ENCODE results near the gene DPP6.
"Not testable (repeated sequence)": the region's sequence is repeated elsewhere in the genome, so short reads cannot be mapped to it uniquely, and the experiment has no call there.

Gene DPP6

GRCh38 chr7:154078523-154078922 lies 26.3 kb downstream of the DPP6 start:
- DNase-seq: not testable (repeated sequence)

DNA sequence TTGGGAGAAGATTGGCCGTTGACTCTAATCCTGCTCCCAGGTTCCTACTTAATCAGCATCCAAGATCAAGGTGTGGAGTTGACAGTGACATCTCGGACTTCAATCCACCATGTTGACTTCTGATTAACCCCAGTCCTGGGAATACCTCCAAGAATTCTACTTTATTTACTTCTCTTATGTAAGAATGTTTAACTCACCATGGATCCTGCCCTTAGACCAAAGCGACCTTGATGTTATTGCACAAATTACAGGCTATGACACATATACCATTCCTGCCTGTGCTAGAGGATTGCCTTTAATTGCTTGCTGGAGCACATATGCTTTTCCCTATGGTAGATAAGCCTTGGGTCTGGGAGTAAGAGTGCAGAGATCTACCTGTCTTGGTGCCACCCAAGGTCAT lies 28.1 kb downstream of the DPP6 start:
- not testable (repeated sequence) for DNase-seq

DNA sequence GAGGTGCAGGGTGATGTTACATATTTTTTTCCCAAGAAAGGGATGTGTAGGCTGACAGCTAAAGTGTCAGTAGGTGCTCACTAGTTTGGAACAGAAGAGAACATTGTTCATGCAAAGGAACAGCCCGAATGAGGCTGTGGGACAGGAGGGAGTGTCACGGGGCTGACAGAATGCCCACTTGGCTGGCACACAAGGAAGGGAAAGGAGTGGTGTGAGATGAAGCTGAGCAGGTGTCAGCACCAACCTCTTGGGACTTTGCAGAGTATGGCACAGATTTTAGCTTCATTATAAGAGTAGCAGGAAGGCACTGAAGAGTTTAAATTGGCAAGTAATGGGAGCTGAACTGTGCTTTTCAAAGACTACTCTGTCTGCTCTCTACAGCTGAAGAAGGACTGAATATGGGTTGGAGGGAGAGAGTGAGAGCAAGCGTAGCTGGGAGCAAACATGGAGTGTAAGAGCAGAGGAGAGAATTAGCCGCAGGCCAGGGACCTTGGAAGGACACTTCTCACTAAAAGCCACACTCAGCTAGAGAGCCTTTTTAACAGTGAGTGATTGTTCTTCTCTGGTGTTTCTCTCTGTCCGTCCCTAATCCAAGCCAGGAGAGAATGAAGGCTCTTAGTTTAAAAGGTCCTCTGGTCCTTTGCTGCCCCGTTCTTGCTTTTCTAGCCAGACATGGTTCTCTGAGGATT lies 35.0 kb downstream of the DPP6 start:
- DNase-seq: not testable (repeated sequence)

DNA sequence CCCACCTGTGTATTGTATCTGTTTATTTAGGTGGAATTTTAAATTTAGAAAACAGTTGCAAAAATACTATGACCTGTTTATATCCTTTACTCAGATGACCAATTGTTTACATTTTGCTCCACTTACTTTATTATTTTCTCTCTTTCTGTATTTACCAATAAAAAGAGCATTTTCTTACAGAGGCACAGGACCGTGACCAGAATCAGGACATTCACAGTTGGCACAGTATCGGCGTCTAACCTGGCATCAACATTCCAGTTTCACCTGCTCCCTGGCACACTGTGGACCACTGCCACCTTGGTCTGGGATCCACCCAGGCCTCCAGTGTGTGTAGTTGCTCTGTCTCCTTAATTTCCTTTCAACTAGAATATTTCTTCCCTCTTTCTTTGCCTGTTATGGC lies 39.9 kb downstream of the DPP6 start:
- DNase-seq: not testable (repeated sequence)

DNA sequence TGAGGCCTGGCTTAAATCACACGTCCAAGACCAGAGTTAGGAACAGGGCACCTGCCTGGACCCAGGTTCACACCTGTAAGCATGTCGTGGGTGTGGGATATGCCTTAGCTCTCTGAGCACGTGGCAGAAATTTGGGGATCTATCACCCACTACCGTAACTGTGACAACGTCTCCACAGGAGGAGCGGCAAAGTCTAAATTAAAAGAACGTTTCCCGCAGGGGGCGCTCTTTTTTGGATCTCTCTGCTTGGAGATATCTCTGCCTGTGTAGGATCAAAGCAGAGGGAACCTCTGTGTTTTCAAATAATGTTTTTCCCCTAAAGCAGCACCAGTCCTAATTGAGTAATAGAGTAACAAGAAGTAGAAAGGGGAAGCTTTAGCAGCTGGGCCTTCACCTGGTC lies 43.0 kb downstream of the DPP6 start:
- not testable (repeated sequence) for DNase-seq

DNA sequence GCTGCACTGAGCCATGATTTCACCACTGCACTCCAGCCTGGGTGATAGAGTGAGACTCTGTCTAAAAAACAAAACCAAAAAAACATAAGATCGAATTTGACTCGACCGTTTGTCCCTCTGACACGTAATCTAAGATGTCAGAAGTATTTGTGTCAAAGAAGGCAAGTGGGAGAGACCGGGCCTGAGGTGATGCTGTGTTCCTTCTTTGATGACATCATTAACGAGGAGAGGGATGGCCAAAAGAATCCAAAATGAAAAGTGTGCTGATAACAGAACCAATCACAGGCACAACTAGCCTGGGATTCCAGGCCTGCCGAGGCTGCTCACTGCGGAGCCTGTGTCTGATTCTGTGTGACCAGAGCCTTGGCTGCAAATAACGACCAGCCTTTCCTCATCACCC lies 52.9 kb downstream of the DPP6 start:
- DNase-seq: not testable (repeated sequence)

GRCh38 chr7:154109615-154110014 lies 57.4 kb downstream of the DPP6 start:
- DNase-seq: not testable (repeated sequence)

- DNase-seq: not testable (repeated sequence)
Observed at GRCh38 chr7:154113732-154114351, 61.6 kb downstream of the DPP6 start.

DNA sequence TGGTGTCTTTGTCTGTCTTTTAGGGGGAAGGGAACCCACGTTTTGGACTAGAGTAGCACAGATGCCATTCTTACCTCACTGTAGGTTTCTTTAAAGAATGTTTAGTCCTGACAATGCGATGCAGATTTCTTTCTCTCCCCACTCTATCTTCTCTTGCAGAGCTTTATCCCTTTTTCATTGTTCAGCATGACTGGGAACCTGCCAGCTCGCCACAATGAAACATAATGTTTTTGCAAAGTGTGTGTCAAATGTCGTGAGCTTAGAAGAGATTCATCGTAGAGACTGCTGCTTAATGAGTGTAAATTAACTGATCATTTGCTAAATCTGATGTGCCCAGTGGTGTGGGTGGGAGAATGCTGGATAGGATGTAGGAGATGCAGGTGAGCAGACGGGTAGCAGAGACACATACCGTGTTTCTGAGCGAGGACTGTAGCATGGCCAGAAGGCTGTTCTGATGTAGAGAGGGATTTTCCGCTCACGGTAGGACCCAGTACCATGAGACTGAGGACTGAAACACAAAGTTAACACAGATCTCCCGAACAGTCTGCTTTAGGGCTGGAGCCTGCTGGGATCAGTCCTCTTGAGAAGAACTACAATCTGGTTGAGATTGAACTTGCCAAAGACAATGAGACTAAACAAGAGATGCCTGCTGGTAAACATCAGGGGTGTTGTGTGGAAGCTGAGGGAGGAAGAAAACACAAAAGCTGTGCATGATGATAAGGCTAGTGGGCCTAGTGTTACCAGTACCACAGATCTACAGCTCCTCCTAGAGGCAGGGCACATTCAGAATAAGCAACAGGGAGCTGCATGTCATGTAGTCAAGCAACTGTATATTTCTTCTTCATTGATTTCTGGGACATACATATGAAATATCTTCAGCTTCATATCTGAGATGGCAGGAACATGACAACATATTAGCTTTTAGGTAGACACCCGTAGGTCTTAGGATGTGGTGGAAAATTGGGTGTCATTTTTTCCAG lies 65.5 kb downstream of the DPP6 start:
- DNase-seq: not testable (repeated sequence)

DNA sequence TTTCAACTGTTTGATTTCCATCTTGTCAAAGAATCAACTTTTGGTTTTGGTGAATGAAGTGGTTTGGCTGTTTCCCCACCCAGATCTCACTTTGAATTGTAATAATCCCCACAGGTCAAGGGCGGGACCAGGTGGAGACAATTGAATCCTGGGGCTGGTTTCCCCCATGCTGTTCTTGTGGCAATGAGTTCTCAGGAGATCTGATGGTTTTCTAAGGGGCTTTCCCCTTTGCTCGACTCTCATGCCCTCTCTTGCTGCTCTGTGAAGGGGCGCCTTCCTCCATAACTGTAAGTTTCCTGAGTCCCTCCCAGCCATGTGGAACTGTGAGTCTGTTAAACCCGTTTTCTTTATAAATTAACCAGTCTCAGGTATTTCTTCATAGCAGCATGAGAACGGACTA lies 68.6 kb downstream of the DPP6 start:
- not testable (repeated sequence) for DNase-seq

- not testable (repeated sequence) for DNase-seq
Observed at GRCh38 chr7:154122720-154123119, 70.5 kb downstream of the DPP6 start.

GRCh38 chr7:154123397-154123796 lies 71.2 kb downstream of the DPP6 start:
- DNase-seq: not testable (repeated sequence)

GRCh38 chr7:154129142-154129541 lies 76.9 kb downstream of the DPP6 start:
- not testable (repeated sequence) for DNase-seq

DNA sequence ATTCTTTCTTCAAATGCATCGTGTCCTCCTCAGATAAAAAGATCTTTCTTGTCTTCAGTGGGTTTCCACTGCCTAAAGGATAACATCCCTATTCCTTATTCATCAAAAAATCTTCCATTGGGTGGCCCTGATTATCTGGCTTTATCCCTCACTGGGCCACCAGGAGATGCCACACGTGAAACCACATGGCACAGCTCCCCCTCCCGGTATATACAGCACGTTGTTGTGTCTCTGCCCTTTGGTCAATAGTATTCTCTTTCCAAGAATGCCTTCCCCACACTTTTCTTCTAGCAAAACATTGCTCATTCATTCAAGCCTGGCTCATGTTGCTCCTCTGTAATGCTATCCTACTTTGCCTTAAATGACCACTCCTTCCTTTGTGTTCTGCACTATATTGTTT lies 80.4 kb downstream of the DPP6 start:
- not testable (repeated sequence) for DNase-seq

- DNase-seq: not testable (repeated sequence)
Observed at GRCh38 chr7:154133703-154134277, 81.6 kb downstream of the DPP6 start.

GRCh38 chr7:154134698-154135097 lies 82.5 kb downstream of the DPP6 start:
- DNase-seq: not testable (repeated sequence)

GRCh38 chr7:154135646-154136045 lies 83.4 kb downstream of the DPP6 start:
- DNase-seq: not testable (repeated sequence)

GRCh38 chr7:154145922-154146706 lies 93.9 kb downstream of the DPP6 start:
- DNase-seq: not testable (repeated sequence)

GRCh38 chr7:154146707-154147038 lies 94.5 kb downstream of the DPP6 start:
- DNase-seq: not testable (repeated sequence)

GRCh38 chr7:154148791-154149516 lies 96.8 kb downstream of the DPP6 start:
- not testable (repeated sequence) for DNase-seq

- DNase-seq: not testable (repeated sequence)
Observed at GRCh38 chr7:154150656-154151055, 98.5 kb downstream of the DPP6 start.

Measured in CD4-positive, alpha-beta T cell treated with Interleukin-6 for 4 hours (primary cell).